Sigmoid colon (tissue), 7 donors: Measurements from ENCODE around the gene DDX25. TPM values are rescaled to one million over a fixed set of nuclear protein-coding genes. Genes with fewer than 3 reads are reported as not detected.

Source experiments
- DNase-seq: peaks from one replicate; pipeline ENCODE4 v3.0.0-alpha.2; 2019
- H3K27ac ChIP-seq, 4 donors: fragments of 200-600 bp; sonication (generic); one replicate each; pipeline ENCODE4 v1.5.1; 2016 to 2019; ENCODE audit warnings: mild to moderate bottlenecking in 1 of 4
- H3K27me3 ChIP-seq, 3 donors: fragments of 200-600 bp; sonication (generic); one replicate each; pipeline ENCODE4 v1.5.1; 2019; ENCODE audit warnings: mild to moderate bottlenecking in 1 of 3
- H3K36me3 ChIP-seq, 4 donors: fragments of 200-600 bp; sonication (generic); one replicate each; pipeline ENCODE4 v1.5.1; 2016 to 2019
- H3K4me1 ChIP-seq, 4 donors: fragments of 200-600 bp; sonication (generic); one replicate each; pipeline ENCODE4 v1.5.1; 2017 to 2019
- H3K4me3 ChIP-seq, 4 donors: fragments of 200-600 bp; sonication (generic); one replicate each; pipeline ENCODE4 v1.5.1; 2017 to 2019; ENCODE audit warnings: mild to moderate bottlenecking in 2 of 4, moderate library complexity in 1 of 4
- H3K9me3 ChIP-seq, 4 donors: fragments of 200-600 bp in 3 of 4; sonication (generic) in 3 of 4; one replicate each; pipeline versions ENCODE4 v1.5.1 to v1.6.1; 2013 to 2019
- EP300 ChIP-seq, 4 donors: sonication (generic); formaldehyde crosslinking; IDR thresholded peaks; one replicate each; pipeline ENCODE4 v1.6.1; 2017; ENCODE audit warnings: antibody characterized with exemption in 4 of 4
- POLR2A ChIP-seq, 2 donors: fragments of 450-650 bp; IDR thresholded peaks; one replicate each; pipeline ENCODE4 v1.6.1; 2016; ENCODE audit warnings: antibody characterized with exemption in 2 of 2, mild to moderate bottlenecking in 2 of 2, moderate library complexity in 2 of 2
- POLR2AphosphoS5 ChIP-seq, 4 donors: sonication (generic); formaldehyde crosslinking; IDR thresholded peaks; one replicate each; pipeline ENCODE4 v1.6.1; 2017; ENCODE audit warnings: antibody characterized with exemption in 4 of 4
- WGBS, 2 donors: extraction: QIAGEN DNeasy Blood & Tissue Kit; methylation state at CpG; one replicate each; pipeline ENCODE4 v1.1.7; 2013; 5-methylcytosine and 5-hydroxymethylcytosine counted together
- intact Hi-C: fragments of 100-400 bp; cut with DNase I; formaldehyde crosslinking; loops from one replicate; pipeline ENCODE4 v1.15.1; 2023
- polyA plus RNA-seq, 3 donors: library from polyadenylated mRNA; stranded (reverse); fragments of 200-250 nt; gene quantifications; one replicate each; pipeline ENCODE4 v1.2.3, GENCODE V29; 2013
- total RNA-seq, 4 donors: library from RNA; depleted of rRNA; stranded (reverse); fragments of >200 nt; gene quantifications; one replicate each; pipeline ENCODE4 v1.1.0, GENCODE V29; 2016
- TF ChIP-seq, protein P1 (sequence below), 4 experiments: fragments of 450-650 bp in 3 of 4; fragments of 200-600 bp in 1 of 4; IDR thresholded peaks; one replicate each; pipeline ENCODE4 v1.5.1; 2016 to 2019; ENCODE audit warnings: antibody characterized with exemption in 4 of 4, mild to moderate bottlenecking in 3 of 4, moderate library complexity in 2 of 4
- donor health status: healthy with polysubstance abuse.
- donor health status: Bipolar disorder and iron deficiency.
- donor health status: healthy.

Gene DDX25
- total and polyA plus RNA-seq, 7 donors = 0.14 to 1.7 (median 0.42) TPM; not detected in 1

- Histone ChIP-seq H3K27ac (no peak overlapping the region), H3K36me3 (peaks cover 15 to 89% (median 31%) of the 10 kb centered on the region in 4 donors), H3K9me3 (peaks cover 0 to 1% (median 0%) of the 10 kb centered on the region in 4 donors), H3K4me1 (no peaks in the 10 kb centered on the region), H3K27me3 (no peaks in the 10 kb centered on the region), H3K4me3 (no peak overlapping the region)
- 89 to 93% methylated on average over 6 of the region's 6 CpGs for WGBS, 2 donors
- intact Hi-C loops = no loop called here
- DNase-seq = no peak
- no peak for TF ChIP-seq EP300 (IDR thresholded peaks at IDR 0.05)
- TF ChIP-seq POLR2A (IDR thresholded peaks at IDR 0.05) = no peak
- no peak for TF ChIP-seq POLR2AphosphoS5 (IDR thresholded peaks at IDR 0.05)
- TF ChIP-seq, protein P1, sequence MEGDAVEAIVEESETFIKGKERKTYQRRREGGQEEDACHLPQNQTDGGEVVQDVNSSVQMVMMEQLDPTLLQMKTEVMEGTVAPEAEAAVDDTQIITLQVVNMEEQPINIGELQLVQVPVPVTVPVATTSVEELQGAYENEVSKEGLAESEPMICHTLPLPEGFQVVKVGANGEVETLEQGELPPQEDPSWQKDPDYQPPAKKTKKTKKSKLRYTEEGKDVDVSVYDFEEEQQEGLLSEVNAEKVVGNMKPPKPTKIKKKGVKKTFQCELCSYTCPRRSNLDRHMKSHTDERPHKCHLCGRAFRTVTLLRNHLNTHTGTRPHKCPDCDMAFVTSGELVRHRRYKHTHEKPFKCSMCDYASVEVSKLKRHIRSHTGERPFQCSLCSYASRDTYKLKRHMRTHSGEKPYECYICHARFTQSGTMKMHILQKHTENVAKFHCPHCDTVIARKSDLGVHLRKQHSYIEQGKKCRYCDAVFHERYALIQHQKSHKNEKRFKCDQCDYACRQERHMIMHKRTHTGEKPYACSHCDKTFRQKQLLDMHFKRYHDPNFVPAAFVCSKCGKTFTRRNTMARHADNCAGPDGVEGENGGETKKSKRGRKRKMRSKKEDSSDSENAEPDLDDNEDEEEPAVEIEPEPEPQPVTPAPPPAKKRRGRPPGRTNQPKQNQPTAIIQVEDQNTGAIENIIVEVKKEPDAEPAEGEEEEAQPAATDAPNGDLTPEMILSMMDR (IDR thresholded peaks at IDR 0.05) = no peak
Observed at GRCh38 chr11:125960771-125961170, 56.5 kb downstream of the DDX25 start.

DNA sequence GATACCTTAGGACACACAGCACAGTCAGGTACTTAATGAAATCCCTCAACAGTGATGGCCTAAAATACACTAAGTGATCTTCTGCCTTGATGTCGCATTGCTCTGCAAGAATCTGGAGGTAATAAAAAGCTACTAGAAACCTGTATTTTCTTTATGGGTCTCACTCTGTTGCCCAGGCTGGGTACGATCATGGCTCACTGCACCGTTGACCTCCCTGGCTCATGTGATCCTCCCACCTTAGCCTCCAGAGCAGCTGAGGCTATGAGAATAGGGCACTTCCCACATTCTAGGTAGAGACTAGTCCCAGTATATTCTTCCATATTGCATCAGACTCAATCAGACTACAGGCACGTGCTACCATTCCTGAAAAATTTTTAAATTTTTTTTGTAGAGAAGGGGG, 63.2 kb downstream of the DDX25 start:
- Histone ChIP-seq H3K36me3 (peaks cover 0 to 45% (median 5%) of the 10 kb centered on the region in 4 donors), H3K27me3 (no peaks in the 10 kb centered on the region), H3K27ac (no peak overlapping the region), H3K9me3 (peaks cover 0 to 1% (median 0%) of the 10 kb centered on the region in 4 donors), H3K4me1 (no peaks in the 10 kb centered on the region), H3K4me3 (no peak overlapping the region)
- DNase-seq = no peak
- TF ChIP-seq POLR2AphosphoS5 (IDR thresholded peaks at IDR 0.05) = no peak
- TF ChIP-seq EP300 (IDR thresholded peaks at IDR 0.05) = no peak
- TF ChIP-seq, protein P1 (IDR thresholded peaks at IDR 0.05) = no peak
- TF ChIP-seq POLR2A (IDR thresholded peaks at IDR 0.05) = no peak
- 95% methylated on average over 4 of the region's 4 CpGs for WGBS, 2 donors
- intact Hi-C loops = loop anchor here (5.0 kb wide), 1 partner anchor 40 kb away; no protein-coding TSS in a partner anchor

- Histone ChIP-seq H3K36me3 (peaks cover 0 to 39% (median 2%) of the 10 kb centered on the region in 4 donors), H3K9me3 (no peaks in the 10 kb centered on the region), H3K27ac (no peak overlapping the region), H3K27me3 (no peaks in the 10 kb centered on the region), H3K4me1 (no peaks in the 10 kb centered on the region), H3K4me3 (no peak overlapping the region)
- no peak for TF ChIP-seq POLR2A (IDR thresholded peaks at IDR 0.05)
- no peak for TF ChIP-seq POLR2AphosphoS5 (IDR thresholded peaks at IDR 0.05)
- no peak for TF ChIP-seq EP300 (IDR thresholded peaks at IDR 0.05)
- TF ChIP-seq, protein P1 (IDR thresholded peaks at IDR 0.05) = no peak
- no peak for DNase-seq
- intact Hi-C loops = loop anchor here (5.0 kb wide), 1 partner anchor 39 kb away; no protein-coding TSS in a partner anchor
- 9 to 24% methylated on average over 7 of the region's 7 CpGs for WGBS, 2 donors
Observed at GRCh38 chr11:125968354-125968753, 64.0 kb downstream of the DDX25 start.

DNA sequence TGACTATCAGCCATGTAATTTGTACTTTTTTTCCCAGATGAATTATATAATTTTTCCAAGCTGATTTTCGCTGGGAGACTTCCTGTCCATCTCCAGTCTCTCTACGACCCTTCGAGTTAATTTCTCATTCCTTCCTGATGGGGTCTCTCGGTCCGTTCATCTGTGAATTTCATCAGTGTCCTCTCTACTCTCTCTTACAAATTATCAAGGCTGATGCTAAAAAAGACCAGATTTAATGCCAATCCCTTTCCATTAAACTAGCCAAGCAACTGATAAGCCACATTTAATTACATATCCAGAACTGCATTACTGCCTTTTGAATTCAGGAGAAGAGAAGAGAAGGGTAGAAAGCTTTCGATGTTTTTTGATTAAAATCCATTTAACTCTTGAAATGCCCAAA, 67.3 kb downstream of the DDX25 start:
- Histone ChIP-seq H3K9me3 (no peaks in the 10 kb centered on the region), H3K36me3 (peaks cover 0 to 34% (median 2%) of the 10 kb centered on the region in 4 donors), H3K27ac (no peak overlapping the region), H3K4me3 (no peak overlapping the region), H3K4me1 (no peaks in the 10 kb centered on the region), H3K27me3 (no peaks in the 10 kb centered on the region)
- no peak for DNase-seq
- intact Hi-C loops = no loop called here
- TF ChIP-seq POLR2A (IDR thresholded peaks at IDR 0.05) = no peak
- TF ChIP-seq EP300 (IDR thresholded peaks at IDR 0.05) = no peak
- TF ChIP-seq, protein P1 (IDR thresholded peaks at IDR 0.05) = no peak
- TF ChIP-seq POLR2AphosphoS5 (IDR thresholded peaks at IDR 0.05) = no peak
- 80 to 84% methylated on average over 6 of the region's 6 CpGs for WGBS, 2 donors

DNA sequence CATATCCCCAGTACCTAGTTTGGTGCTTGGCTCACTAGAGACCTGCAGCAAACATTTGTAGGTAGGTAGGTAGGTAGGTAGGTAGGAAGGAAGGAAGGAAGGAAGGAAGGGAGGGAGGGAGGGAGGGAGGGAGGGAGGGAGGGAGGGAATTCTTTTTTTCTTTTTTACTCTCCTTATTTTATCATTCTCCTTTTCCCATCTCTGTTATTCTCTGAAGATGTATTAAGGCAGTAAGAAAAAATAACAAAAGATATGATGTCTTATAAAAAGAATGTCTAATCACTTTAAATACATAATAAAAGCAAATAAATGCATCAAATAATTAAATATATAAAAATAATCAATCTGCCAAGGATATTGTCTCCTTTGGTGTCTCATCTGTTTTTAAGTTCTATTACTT, 70.0 kb downstream of the DDX25 start:
- Histone ChIP-seq H3K4me1 (peaks cover 0 to 6% (median 0%) of the 10 kb centered on the region in 4 donors), H3K36me3 (peaks cover 0 to 48% (median 2%) of the 10 kb centered on the region in 4 donors), H3K9me3 (no peaks in the 10 kb centered on the region), H3K27me3 (no peaks in the 10 kb centered on the region), H3K27ac (no peak overlapping the region), H3K4me3 (no peak overlapping the region)
- TF ChIP-seq, protein P1 (IDR thresholded peaks at IDR 0.05) = no peak
- TF ChIP-seq POLR2AphosphoS5 (IDR thresholded peaks at IDR 0.05) = no peak
- TF ChIP-seq EP300 (IDR thresholded peaks at IDR 0.05) = no peak
- no peak for TF ChIP-seq POLR2A (IDR thresholded peaks at IDR 0.05)
- DNase-seq = no peak
- intact Hi-C loops = no loop called here
